Measurements from ENCODE around the gene MS4A4A. TPM values are rescaled to one million over a fixed set of nuclear protein-coding genes. Genes with fewer than 3 reads are reported as not detected.
"Not testable (repeated sequence)": the region's sequence is repeated elsewhere in the genome, so short reads cannot be mapped to it uniquely, and the experiment has no call there.

MS4A4A gene
- total and polyA plus RNA-seq, 7 experiments from 2014 or later = 0.62 to 6.9 (median 0.87) TPM; not detected in 3

DNA sequence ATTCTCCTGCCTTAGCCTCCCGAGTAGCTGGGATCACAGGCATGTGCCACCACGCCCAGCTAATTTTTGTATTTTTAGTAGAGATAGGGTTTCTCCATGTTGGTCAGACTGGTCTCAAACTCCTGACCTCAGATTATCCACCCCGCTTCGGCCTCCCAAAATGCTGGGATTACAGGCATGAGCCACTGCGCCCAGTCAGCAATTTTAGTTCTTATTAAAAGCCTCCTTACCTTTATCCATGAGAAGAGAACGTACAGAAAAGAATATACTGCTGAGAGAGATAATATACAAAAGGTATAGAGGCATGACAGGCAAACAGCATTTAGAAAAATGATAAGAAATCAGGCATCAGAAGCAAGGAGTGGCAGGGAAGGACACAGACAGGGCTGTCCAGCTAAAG is 21.4 kb downstream of the MS4A4A start:
- H3K36me3 ChIP-seq (ENCODE audit: control insufficient read depth in 2 of 3, insufficient read depth in 3 of 3, low read length in 3 of 3); POLR2A ChIA-PET; H3K27ac Mint-ChIP-seq; H3K4me1 ChIP-seq (ENCODE audit: control insufficient read depth in 2 of 2, insufficient read depth in 2 of 2, low read length in 2 of 2); H3K36me3 Mint-ChIP-seq; CTCF ChIA-PET; H3K4me1 Mint-ChIP-seq; H3K4me3 ChIP-seq (ENCODE audit: low read length); DNase-seq; H3K9me3 Mint-ChIP-seq; H3K9me3 ChIP-seq (ENCODE audit: control insufficient read depth in 2 of 3, low read length in 3 of 3); H3K4me3 Mint-ChIP-seq; ATAC-seq; intact Hi-C loops (cut with micrococcal nuclease); H3K27me3 ChIP-seq (ENCODE audit: control insufficient read depth in 2 of 2, insufficient read depth in 2 of 2, low read length in 2 of 2); H3K27ac ChIP-seq (ENCODE audit: low read depth, low read length): not testable (repeated sequence)
- peaks cover 2 to 23% (median 12%) of the 10 kb centered on the region in 5 donors for H3K27me3 Mint-ChIP-seq

DNA sequence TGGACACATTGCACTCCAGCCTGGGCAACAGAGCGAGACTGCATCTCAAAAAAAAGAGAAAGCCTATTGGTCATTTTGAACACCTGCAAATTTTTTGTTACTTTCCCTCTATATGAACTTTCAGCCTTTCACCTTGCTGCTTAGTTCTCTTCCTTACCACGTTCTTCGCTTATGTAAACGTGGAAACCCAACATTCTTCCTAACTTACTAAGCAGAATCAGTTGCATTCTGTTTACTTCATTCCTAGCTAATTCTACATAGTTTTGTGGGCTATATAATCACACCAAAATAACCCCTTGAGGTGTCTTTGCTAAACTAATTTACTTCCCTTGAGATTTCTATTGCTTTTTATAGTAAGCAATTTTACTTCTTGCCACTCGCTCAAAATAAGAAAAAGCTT is 23.2 kb downstream of the MS4A4A start:
- ATAC-seq (no peak), DNase-seq (no peak)
- Mint-ChIP-seq H3K4me1 (no peaks in the 10 kb centered on the region), H3K27me3 (peaks cover 2 to 25% (median 17%) of the 10 kb centered on the region in 5 donors), H3K9me3 (no peaks in the 10 kb centered on the region), H3K27ac (no peak overlapping the region), H3K36me3 (no peaks in the 10 kb centered on the region), H3K4me3 (no peak overlapping the region)
- Histone ChIP-seq H3K4me3 (ENCODE audit: low read length) (no peak overlapping the region), H3K9me3 (ENCODE audit: control insufficient read depth in 2 of 3, low read length in 3 of 3) (no peaks in the 10 kb centered on the region), H3K36me3 (ENCODE audit: control insufficient read depth in 2 of 3, insufficient read depth in 3 of 3, low read length in 3 of 3) (no peaks in the 10 kb centered on the region), H3K27me3 (ENCODE audit: control insufficient read depth in 2 of 2, insufficient read depth in 2 of 2, low read length in 2 of 2) (no peaks in the 10 kb centered on the region), H3K4me1 (ENCODE audit: control insufficient read depth in 2 of 2, insufficient read depth in 2 of 2, low read length in 2 of 2) (no peaks in the 10 kb centered on the region), H3K27ac (ENCODE audit: low read depth, low read length) (no peak overlapping the region)
- ChIA-PET POLR2A (no interaction called here), CTCF (no interaction called here)
- intact Hi-C loops (cut with micrococcal nuclease) = no loop called here

DNA sequence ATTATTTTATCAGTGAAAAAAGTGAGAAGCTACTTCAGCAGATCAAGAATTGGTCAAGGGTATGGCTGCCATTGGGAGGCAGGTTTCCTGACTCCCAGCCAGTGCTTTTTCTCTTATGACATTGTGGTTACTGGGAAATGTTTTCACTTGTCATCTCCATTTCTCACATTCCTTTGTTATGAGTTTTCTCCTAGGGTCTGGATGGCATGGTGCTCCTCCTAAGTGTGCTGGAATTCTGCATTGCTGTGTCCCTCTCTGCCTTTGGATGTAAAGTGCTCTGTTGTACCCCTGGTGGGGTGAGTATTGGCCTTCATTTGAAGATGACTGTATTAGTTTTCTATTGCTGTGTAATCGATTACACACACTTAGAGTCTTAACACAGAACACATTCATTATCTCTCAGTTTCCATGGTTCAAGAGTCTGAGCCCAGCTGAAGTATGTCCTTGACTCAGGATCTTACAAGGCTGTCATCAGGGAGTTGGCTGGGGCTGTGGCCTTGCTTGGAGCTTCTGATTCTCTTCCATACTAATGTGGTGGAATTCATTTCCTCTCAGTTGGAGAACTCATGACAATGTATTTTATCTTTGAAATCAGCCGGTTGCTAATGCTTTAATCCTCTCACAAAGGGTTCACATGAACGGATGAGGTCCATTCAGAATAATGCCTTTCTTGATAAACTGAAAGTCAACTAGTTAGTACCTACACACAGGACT is 25.6 kb downstream of the MS4A4A start:
- ATAC-seq = no peak
- CTCF ChIA-PET = no interaction called here

DNA sequence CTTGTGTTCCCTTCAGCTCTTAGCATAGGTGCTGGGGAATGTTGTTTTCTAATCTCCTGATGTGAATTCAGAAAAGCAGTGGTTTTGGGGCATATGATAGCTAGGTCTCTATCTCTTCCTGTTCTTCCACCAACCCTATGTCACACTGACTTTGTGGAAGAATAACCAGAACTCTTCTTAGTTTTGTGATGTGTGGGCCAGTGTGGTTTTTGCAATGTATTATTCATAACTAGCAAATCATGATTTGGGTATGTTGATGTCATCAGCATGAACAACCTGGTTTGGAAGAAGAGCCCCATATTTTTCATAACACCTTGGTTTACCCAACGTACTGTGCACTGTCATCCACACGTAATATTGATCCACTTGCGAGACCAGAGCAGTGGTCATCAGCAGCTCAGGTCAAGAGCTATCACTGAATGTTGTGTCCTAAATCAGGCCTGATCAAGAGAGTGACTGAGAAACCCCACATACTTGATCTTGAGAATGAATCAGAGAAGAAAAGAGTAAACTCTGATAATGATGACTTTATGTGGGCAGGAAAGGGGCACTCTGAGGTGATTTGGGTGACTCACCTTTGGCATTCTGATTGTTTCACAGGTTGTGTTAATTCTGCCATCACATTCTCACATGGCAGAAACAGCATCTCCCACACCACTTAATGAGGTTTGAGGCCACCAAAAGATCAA is 27.2 kb downstream of the MS4A4A start:
- ATAC-seq (no peak), DNase-seq (no peak)
- no peaks in the 10 kb centered on the region for H3K36me3 Mint-ChIP-seq
- CTCF ChIA-PET = no interaction called here
- intact Hi-C loops (cut with micrococcal nuclease) = no loop called here
- H3K27me3 ChIP-seq (ENCODE audit: control insufficient read depth in 2 of 2, insufficient read depth in 2 of 2, low read length in 2 of 2) = no peaks in the 10 kb centered on the region
- POLR2A ChIA-PET = no interaction called here
- H3K4me1 ChIP-seq (ENCODE audit: control insufficient read depth in 2 of 2, insufficient read depth in 2 of 2, low read length in 2 of 2) = no peaks in the 10 kb centered on the region
- no peaks in the 10 kb centered on the region for H3K4me1 Mint-ChIP-seq
- H3K4me3 Mint-ChIP-seq = no peak overlapping the region
- H3K27ac Mint-ChIP-seq = no peak overlapping the region
- no peaks in the 10 kb centered on the region for H3K36me3 ChIP-seq (ENCODE audit: control insufficient read depth in 2 of 3, insufficient read depth in 3 of 3, low read length in 3 of 3)
- H3K27me3 Mint-ChIP-seq = peaks cover 0 to 24% (median 19%) of the 10 kb centered on the region in 5 donors
- no peak overlapping the region for H3K27ac ChIP-seq (ENCODE audit: low read depth, low read length)
- no peaks in the 10 kb centered on the region for H3K9me3 Mint-ChIP-seq
- H3K9me3 ChIP-seq (ENCODE audit: control insufficient read depth in 2 of 3, low read length in 3 of 3) = no peaks in the 10 kb centered on the region
- no peak overlapping the region for H3K4me3 ChIP-seq (ENCODE audit: low read length)

More for the DNA sequence above, 25.6 kb downstream of the MS4A4A start:
- no peak overlapping the region for H3K4me3 Mint-ChIP-seq
- DNase-seq = no peak
- intact Hi-C loops (cut with micrococcal nuclease) = no loop called here
- Histone ChIP-seq H3K4me3 (ENCODE audit: low read length) (no peak overlapping the region), H3K27ac (ENCODE audit: low read depth, low read length) (no peak overlapping the region), H3K36me3 (ENCODE audit: control insufficient read depth in 2 of 3, insufficient read depth in 3 of 3, low read length in 3 of 3) (no peaks in the 10 kb centered on the region), H3K27me3 (ENCODE audit: control insufficient read depth in 2 of 2, insufficient read depth in 2 of 2, low read length in 2 of 2) (no peaks in the 10 kb centered on the region), H3K4me1 (ENCODE audit: control insufficient read depth in 2 of 2, insufficient read depth in 2 of 2, low read length in 2 of 2) (no peaks in the 10 kb centered on the region), H3K9me3 (ENCODE audit: control insufficient read depth in 2 of 3, low read length in 3 of 3) (no peaks in the 10 kb centered on the region)
- POLR2A ChIA-PET = no interaction called here
- H3K36me3 Mint-ChIP-seq = no peaks in the 10 kb centered on the region
- peaks cover 0 to 31% (median 19%) of the 10 kb centered on the region in 5 donors for H3K27me3 Mint-ChIP-seq
- no peaks in the 10 kb centered on the region for H3K4me1 Mint-ChIP-seq
- H3K9me3 Mint-ChIP-seq = no peaks in the 10 kb centered on the region
- no peak overlapping the region for H3K27ac Mint-ChIP-seq

DNA sequence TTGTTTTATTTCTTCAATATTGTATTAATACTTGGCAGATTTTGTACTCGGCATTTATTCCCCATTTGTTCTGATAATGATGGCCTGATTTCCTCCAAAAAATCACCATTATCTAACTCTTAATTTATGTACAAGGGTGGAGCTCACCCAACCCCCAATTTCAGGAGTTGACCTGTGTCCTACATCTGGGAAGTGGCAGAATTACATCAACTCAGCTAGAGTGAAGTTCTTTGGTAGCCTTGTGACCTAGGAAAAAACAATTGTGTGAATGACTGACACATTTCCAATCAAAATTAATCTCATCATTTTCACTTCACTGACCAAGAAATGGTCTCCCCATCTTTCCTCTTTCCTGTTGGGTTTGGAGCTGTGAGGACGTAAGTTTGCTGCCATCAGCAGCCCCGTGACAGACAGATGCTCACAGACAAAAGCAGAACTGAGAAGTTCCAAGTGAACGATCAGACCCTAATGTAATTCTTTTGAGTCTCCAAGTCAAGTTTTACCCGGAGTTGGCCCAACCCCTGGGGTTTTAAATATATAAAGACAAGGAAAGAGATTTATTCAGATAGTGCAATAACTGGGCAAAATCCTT is 30.0 kb downstream of the MS4A4A start:
- Histone ChIP-seq H3K9me3 (ENCODE audit: control insufficient read depth in 2 of 3, low read length in 3 of 3) (no peaks in the 10 kb centered on the region), H3K27ac (ENCODE audit: low read depth, low read length) (no peak overlapping the region), H3K27me3 (ENCODE audit: control insufficient read depth in 2 of 2, insufficient read depth in 2 of 2, low read length in 2 of 2) (no peaks in the 10 kb centered on the region), H3K4me1 (ENCODE audit: control insufficient read depth in 2 of 2, insufficient read depth in 2 of 2, low read length in 2 of 2) (no peaks in the 10 kb centered on the region), H3K4me3 (ENCODE audit: low read length) (no peak overlapping the region), H3K36me3 (ENCODE audit: control insufficient read depth in 2 of 3, insufficient read depth in 3 of 3, low read length in 3 of 3) (no peaks in the 10 kb centered on the region)
- ATAC-seq (peak; percentile 50), DNase-seq (no peak)
- no peaks in the 10 kb centered on the region for H3K4me1 Mint-ChIP-seq
- no peak overlapping the region for H3K27ac Mint-ChIP-seq
- CTCF ChIA-PET = no interaction called here
- peaks cover 0 to 23% (median 18%) of the 10 kb centered on the region in 5 donors for H3K27me3 Mint-ChIP-seq
- H3K4me3 Mint-ChIP-seq = no peak overlapping the region
- intact Hi-C loops (cut with micrococcal nuclease) = no loop called here
- no peaks in the 10 kb centered on the region for H3K9me3 Mint-ChIP-seq
- POLR2A ChIA-PET = no interaction called here
- H3K36me3 Mint-ChIP-seq = no peaks in the 10 kb centered on the region

DNA sequence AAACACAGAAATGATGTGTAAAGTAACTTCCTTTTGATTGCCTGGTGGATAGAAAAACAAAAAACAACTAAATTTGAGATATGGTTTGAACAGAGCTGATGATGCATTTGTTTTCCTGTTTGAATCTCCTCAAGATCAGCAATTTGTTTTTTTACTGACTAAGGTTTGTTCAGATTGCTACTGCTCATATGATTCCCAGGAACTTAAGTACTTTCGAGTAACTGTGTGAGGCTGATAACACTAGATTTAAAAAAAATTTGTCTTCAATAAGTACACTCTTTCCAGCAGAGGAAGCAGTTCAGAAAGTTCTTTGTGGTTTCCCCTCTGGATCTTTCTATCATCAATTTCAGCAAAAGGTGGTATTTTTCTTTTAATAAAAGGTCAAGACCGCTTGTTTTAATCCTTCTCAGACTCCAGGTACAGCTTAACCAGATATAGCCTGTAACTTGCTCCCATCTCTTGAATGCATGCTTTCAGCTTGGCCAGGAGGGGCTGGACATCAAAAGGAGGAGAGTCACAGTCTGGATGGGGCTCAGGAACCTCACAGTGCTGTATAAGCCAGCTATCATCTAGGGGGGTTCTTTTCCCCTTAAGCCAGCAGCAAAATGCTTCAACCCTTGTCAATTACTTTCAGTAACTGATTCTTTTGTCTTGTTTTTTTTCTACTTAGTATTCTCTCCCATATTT is 34.3 kb downstream of the MS4A4A start:
- H3K27ac ChIP-seq (ENCODE audit: low read depth, low read length) = no peak overlapping the region
- no peaks in the 10 kb centered on the region for H3K36me3 ChIP-seq (ENCODE audit: control insufficient read depth in 2 of 3, insufficient read depth in 3 of 3, low read length in 3 of 3)
- no peak overlapping the region for H3K4me3 Mint-ChIP-seq
- H3K27me3 Mint-ChIP-seq = peaks cover 0 to 47% (median 14%) of the 10 kb centered on the region in 5 donors
- no peaks in the 10 kb centered on the region for H3K4me1 Mint-ChIP-seq
- peaks cover 4 to 21% (median 11%) of the 10 kb centered on the region in 11 donors for H3K9me3 Mint-ChIP-seq
- intact Hi-C loops (cut with micrococcal nuclease) = no loop called here
- no peak overlapping the region for H3K4me3 ChIP-seq (ENCODE audit: low read length)
- H3K4me1 ChIP-seq (ENCODE audit: control insufficient read depth in 2 of 2, insufficient read depth in 2 of 2, low read length in 2 of 2) = no peaks in the 10 kb centered on the region
- H3K27me3 ChIP-seq (ENCODE audit: control insufficient read depth in 2 of 2, insufficient read depth in 2 of 2, low read length in 2 of 2) = no peaks in the 10 kb centered on the region
- ChIA-PET POLR2A (no interaction called here), CTCF (no interaction called here)
- H3K36me3 Mint-ChIP-seq = peaks cover 0 to 5% (median 0%) of the 10 kb centered on the region in 5 donors
- no peak for ATAC-seq
- H3K27ac Mint-ChIP-seq = no peak overlapping the region
- DNase-seq = no peak
- peaks cover 0 to 10% (median 0%) of the 10 kb centered on the region in 3 experiments for H3K9me3 ChIP-seq (ENCODE audit: control insufficient read depth in 2 of 3, low read length in 3 of 3)

Data from naive thymus-derived CD4-positive, alpha-beta T cell (primary cell).